NCI-H748 (cell line): ENCODE results near the gene CTIF.

Experiments used
- DNase-seq: peaks from one replicate; lab custom pipeline; 2025; ENCODE audit not compliant: unreplicated experiment; lab: John Stamatoyannopoulos, UW

The CTIF gene

DNA sequence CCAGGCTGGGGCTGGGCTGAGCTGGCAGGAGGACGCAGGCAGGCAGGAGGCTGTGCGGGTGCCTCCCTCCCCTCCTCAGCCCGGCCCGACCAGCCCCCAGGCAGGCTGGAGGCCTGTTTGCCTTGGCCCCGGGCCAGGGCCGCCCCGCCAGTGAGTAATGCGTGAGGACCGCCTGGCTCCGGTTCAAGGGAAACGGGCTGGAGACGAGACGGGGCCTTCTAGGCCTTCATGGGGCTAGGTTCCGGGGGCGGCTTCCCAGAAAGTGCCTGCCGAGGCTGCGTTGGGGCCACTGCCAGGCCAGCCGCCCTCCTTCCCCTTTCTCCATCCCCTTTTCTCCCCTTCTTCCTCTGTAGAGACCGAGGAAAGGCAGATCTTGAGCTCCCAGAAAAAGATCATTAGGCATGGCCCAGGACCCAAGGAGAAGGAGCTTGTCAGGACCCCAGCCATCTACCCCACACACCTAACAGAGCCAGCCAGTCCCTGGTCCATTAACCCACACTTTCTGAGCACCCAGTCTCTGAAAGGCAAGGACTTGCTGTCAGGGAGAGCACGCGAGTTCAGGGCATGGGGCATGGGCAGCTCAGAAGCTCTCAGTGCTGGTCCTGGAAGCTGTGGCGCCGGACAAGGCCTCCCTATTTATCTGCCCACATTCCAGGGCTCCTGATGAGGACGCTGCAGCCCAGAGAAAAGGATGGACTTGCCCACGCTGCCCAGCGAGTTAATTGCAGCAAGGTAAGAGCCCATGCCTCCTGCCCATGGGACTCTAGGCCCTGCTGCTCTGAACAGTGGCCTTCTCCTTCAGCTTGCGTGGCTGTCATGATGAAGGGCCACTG, 363.4 kb downstream of the CTIF start:
- peak; percentile 93 for DNase-seq

DNA sequence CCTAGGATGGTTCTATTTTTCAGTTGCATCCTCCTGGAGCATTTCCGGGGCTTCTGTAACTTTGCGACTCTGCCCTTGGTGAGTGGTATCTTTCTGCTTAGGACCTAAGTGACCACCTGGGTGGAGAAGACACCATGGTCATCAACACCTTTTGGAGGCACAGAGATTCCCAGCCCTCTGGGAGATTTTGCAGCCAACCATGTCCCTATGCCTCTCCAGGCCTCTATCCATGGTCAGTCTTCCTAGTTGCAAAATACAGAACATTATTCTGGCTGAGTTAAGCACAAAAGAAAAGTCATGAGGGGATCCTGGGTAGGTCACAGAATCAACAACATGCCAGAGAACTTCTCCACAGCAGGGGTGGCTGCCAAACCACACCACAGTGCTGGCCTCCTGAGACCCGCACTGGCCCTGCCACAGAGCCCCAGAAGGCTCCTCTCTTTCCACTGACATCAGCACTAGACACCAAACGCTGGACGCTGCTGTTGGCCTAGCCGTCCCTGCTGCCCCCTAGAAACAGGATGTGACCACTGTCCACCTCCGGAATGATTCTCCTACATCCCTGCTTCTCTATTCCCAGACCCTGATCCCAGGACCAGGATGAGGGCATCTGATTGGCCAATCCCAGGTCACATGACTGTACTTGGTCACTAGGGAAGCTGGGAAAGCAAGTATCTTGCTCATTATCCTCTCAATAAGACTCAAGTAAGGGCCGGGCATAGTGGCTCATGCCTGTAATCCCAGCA, 364.2 kb downstream of the CTIF start:
- no peak for DNase-seq

DNA sequence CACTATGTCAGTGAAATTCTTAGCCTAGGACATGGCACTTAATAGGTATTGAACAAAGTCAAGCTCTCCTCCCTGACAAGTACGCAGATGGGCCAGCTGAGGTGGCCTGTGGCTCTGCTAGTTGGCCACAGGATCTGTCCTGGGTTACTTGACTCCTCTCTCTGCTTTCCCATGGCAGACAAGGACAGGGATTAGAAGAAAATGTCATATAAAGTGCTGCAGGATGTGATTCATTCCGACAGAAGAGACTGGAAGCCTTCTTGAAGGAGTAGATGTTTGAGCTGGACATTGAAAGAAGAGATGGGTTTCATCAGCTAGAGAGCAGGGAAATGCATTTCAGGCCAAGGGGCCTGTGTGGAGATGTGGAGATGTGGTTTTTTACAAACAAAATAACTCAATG, 365.3 kb downstream of the CTIF start:
- no peak for DNase-seq

DNA sequence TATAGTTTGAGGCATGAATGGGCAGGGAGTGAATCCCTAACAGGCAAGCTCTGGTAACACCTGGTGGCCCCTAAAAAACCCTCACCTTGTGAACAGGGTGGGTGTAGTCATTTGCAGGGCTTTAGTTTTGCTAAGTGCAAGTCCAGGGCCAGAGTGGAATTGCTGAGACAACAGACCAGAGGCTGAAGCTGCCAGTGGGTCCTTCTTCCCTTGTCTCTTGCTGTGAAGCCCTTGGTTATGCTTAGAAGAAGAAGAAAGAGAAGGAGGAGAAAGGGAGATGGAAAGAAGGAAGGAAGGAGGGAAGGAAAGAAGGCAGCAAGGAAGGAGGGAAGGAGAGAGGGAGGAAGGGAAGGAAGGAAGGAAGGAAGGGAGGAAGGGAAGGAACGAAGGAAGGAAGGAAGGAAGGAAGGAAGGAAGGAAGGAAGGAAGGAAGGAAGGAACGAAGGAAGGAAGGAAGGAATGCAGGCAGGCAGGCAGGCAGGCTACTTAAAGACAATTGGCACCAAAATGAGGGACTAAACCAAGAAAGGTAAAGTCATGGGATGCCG, 366.1 kb downstream of the CTIF start:
- no peak for DNase-seq

DNA sequence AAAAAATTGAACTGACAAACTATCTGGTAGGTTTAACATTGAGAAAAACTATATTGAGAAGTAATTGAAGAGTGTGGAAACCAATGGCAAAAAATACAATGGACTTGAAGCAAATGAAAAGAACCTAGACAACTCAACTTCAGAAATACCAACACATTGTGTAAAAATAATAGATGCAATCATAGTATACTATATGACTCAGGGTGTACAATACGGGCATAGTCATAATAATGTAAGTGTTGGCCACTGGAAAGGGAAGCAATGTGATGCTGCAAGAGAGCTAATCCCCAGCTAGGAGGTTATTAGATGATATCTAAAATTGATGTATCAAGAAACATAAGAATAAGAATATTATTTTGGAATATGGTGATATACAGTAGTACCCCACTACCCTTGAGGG, 366.7 kb downstream of the CTIF start:
- no peak for DNase-seq

DNA sequence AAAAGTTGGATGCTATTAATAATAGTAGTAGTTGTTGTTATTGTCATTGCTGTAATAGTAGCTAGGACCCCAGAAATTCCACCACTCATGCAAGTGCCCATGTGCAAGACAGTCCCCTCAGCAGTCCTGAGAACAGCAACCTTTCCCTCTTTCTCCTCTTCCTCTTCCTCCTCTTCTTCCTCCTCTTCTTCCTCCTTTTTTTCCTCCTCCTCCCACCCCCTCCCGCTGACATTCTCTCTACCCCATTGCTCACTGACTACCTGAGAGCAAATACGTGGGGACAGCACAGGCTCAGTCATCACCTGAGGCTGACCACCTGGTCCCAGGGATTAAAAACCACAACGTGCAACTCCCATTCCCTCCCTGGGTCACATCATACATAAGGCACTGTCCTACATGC, 370.1 kb downstream of the CTIF start:
- DNase-seq, result no peak

DNA sequence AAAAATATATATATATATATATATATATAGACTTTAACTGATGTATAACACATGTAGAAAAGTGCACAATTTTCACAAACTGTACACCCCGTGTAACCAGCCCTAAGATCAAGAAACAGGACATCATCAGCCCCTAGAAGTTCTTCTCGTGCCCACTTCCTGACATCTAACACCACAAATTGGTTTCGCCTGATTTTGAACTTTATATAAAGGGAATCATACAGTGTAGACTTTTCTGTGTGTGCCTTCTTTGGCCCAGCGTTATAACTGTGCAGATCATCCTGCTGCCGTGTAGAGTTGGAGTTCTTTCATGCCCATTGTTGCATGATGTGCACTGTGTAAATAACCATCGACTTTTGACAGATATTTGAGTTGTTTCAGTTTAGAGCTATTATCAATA, 370.9 kb downstream of the CTIF start:
- no peak for DNase-seq

DNA sequence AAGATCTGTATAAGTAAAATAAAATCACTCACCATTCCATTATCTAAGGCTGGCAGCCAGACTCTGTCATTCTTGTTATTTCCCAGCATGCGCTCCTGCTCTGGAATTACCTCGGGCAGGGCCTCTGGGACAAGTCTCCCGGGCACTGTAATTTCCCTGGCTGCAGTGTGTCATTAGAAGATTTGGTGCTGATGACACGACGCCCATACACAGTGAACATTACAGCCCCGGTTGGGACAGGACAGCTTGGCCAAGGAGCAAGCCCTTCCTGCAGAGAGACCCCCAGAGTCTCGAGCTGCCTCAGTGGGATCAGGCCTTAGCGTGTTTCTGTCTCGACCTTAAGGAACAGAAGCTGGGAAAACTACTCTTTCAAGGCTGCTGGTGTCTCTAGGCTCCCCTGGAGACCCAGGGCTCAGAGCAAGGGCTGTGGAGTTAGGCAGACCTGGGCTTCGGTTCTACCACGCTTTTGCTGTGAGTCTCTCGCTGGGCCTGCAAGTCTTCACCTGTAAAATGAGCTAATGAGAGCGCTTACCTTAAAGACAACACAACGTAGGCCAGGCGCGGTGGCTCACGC, 372.2 kb downstream of the CTIF start:
- DNase-seq, result no peak
